ENCODE data around the gene ZFYVE1. TPM values are rescaled to one million over a fixed set of nuclear protein-coding genes. Genes with fewer than 3 reads are reported as not detected.
"Not testable (repeated sequence)": the region's sequence is repeated elsewhere in the genome, so short reads cannot be mapped to it uniquely, and the experiment has no call there.

Gene ZFYVE1
- total RNA-seq, 4 donors from 2014 or later = 9.7 to 17.6 (median 14.0) TPM

DNA sequence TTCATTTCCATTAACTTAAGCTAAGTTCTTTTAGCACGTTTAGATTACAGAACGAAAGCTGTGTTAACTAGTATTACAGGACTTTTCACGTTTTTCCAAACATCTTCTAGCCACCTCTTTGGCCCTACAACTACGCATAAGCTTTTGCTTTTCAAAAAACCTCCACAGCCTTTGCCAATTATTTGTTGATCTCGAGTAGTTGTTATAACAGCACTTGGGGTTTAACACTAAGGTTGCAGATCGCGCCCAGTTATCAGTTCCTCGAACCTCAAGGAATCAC, 31.0 kb upstream of the ZFYVE1 start:
- H3K36me3 ChIP-seq = peaks cover 0 to 8% (median 0%) of the 10 kb centered on the region in 3 donors
- intact Hi-C loops (cut with DNase I) = no loop called here
- no peaks in the 10 kb centered on the region for H3K9me3 ChIP-seq
- peak overlapping the region; percentile 83 to 97 (median 95) for H3K27ac ChIP-seq
- WGBS, 2 donors = 4 to 5% methylated on average over 8 of the region's 8 CpGs
- no peak for DNase-seq
- H3K27me3 ChIP-seq = no peaks in the 10 kb centered on the region
- H3K4me3 ChIP-seq = peak overlapping the region; percentile 49 to 96 (median 90)
- no peak for TF ChIP-seq POLR2A (IDR thresholded peaks at IDR 0.05)
- TF ChIP-seq, protein P1, sequence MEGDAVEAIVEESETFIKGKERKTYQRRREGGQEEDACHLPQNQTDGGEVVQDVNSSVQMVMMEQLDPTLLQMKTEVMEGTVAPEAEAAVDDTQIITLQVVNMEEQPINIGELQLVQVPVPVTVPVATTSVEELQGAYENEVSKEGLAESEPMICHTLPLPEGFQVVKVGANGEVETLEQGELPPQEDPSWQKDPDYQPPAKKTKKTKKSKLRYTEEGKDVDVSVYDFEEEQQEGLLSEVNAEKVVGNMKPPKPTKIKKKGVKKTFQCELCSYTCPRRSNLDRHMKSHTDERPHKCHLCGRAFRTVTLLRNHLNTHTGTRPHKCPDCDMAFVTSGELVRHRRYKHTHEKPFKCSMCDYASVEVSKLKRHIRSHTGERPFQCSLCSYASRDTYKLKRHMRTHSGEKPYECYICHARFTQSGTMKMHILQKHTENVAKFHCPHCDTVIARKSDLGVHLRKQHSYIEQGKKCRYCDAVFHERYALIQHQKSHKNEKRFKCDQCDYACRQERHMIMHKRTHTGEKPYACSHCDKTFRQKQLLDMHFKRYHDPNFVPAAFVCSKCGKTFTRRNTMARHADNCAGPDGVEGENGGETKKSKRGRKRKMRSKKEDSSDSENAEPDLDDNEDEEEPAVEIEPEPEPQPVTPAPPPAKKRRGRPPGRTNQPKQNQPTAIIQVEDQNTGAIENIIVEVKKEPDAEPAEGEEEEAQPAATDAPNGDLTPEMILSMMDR (IDR thresholded peaks at IDR 0.05) = no peak
- H3K4me1 ChIP-seq = peaks cover 14 to 47% (median 31%) of the 10 kb centered on the region in 3 donors

DNA sequence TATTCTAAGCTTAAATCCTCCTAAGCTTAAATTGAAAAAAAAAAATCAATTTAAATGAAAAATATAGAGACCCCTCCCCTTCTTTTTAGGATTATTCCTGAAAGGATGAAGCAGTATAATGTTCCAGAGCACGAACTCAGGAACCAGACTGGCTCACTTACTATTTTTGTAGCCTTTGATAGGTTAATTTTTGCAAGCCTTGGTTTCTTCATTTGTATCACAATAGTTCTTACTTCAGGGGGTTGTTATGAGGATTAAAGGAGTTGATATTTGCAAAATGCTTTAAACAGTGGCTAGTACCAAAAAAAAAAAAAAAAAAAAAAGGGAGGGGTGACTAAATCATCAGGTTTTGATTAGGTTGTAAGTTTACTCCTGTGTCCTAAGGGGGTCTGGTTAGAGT, 28.3 kb upstream of the ZFYVE1 start:
- peaks cover 8 to 21% (median 14%) of the 10 kb centered on the region in 3 donors for H3K4me1 ChIP-seq
- 91 to 100% methylated on average over 1 of the region's 1 CpG for WGBS, 2 donors
- DNase-seq = no peak
- TF ChIP-seq POLR2A (IDR thresholded peaks at IDR 0.05) = no peak
- TF ChIP-seq, protein P1 (IDR thresholded peaks at IDR 0.05) = no peak
- no peaks in the 10 kb centered on the region for H3K27me3 ChIP-seq
- H3K4me3 ChIP-seq = no peak overlapping the region
- H3K27ac ChIP-seq = no peak overlapping the region
- intact Hi-C loops (cut with DNase I) = no loop called here
- no peaks in the 10 kb centered on the region for H3K9me3 ChIP-seq
- H3K36me3 ChIP-seq = no peaks in the 10 kb centered on the region

DNA sequence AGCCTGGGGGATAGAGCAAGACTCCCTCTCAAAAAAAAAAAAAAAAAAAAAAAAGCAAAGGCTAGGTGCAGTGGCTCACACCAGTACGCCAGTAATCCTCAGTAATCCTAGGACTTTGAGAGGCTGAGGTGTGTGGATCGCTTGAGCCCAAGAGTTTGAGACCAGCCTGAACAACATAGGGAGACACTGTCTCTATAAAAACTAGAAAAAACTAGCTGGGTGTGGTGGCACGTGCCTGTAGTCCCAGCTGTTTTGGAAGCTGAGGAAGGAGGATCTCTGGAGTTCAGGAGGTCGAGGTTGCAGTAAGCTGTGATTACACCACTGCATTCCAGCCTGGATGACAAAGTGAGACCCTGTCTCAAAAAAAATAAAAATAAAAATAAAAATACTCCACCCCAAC, 22.5 kb upstream of the ZFYVE1 start:
- Histone ChIP-seq H3K9me3 (no peaks in the 10 kb centered on the region), H3K36me3 (no peaks in the 10 kb centered on the region), H3K4me3 (no peak overlapping the region), H3K27me3 (no peaks in the 10 kb centered on the region), H3K4me1 (no peaks in the 10 kb centered on the region), H3K27ac (no peak overlapping the region)
- WGBS, 2 donors = 43 to 50% methylated on average over 4 of the region's 4 CpGs
- intact Hi-C loops (cut with DNase I) = no loop called here
- TF ChIP-seq, protein P1 (IDR thresholded peaks at IDR 0.05) = no peak
- TF ChIP-seq POLR2A (IDR thresholded peaks at IDR 0.05) = no peak
- DNase-seq = no peak

DNA sequence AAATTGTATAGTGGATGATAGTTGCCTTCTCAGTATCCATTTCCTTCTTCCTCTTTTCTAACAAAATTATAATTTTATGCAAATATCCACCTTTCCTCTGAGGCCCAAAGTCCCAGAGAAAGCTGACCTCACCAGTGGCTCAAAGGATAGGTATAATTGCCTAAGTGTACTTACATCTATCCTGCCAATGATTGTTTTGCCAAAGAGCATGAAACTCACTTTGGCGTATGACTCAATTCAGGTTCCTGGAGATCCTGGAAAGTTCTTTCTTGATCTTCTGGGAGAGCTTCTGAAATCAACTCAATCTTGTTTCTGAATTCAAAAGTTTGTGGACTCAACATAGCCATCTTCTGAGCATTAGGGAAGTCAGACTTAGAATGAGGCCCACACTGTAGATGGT, 20.9 kb upstream of the ZFYVE1 start:
- Histone ChIP-seq H3K4me3 (no peak overlapping the region), H3K27ac (peak overlapping the region in 1 of 4 donors; percentile 20), H3K36me3 (no peaks in the 10 kb centered on the region), H3K9me3 (no peaks in the 10 kb centered on the region), H3K4me1 (no peaks in the 10 kb centered on the region), H3K27me3 (no peaks in the 10 kb centered on the region)
- 69 to 80% methylated on average over 1 of the region's 1 CpG for WGBS, 2 donors
- DNase-seq = no peak
- intact Hi-C loops (cut with DNase I) = no loop called here
- TF ChIP-seq, protein P1 (IDR thresholded peaks at IDR 0.05) = no peak
- TF ChIP-seq POLR2A (IDR thresholded peaks at IDR 0.05) = no peak

DNA sequence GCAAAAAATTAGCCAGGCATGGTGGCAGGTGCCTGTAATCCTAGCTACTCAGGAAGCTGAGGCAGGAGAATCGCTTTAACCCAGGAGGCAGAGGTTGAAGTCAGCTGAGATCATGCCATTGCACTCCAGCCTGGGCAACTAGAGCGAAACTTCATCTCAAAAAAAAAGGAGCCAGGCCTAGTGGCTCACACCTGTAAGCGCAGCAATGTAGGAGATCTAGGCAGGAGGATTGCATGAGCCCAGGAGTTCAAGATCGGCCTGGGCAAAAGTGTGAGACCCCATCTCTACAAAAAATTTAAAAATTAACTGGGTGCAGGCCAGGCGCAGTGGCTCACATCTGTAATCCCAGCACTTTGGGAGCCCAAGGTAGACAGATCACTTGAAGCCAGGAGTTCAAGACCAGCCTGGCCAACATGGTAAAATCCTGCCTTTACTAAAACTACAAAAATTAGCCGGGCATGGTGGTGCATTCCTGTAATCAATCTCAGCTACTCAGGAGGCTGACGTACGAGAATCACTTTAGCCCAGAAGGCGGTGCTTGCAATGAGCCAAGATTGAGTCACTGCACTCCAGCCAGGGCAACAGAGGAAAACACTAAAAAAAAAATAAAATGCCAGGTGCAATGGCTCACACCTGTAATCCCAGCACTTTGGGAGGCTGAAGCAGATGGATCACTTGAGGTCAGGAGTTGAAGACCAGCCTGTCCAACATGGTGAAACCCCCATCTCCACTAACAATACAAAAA, 10.0 kb upstream of the ZFYVE1 start:
- intact Hi-C loops (cut with DNase I); H3K4me3 ChIP-seq; H3K4me1 ChIP-seq; H3K9me3 ChIP-seq; H3K27me3 ChIP-seq; H3K27ac ChIP-seq; DNase-seq; H3K36me3 ChIP-seq: not testable (repeated sequence)
- WGBS, 2 donors = 76 to 79% methylated on average over 9 of the region's 9 CpGs

DNA sequence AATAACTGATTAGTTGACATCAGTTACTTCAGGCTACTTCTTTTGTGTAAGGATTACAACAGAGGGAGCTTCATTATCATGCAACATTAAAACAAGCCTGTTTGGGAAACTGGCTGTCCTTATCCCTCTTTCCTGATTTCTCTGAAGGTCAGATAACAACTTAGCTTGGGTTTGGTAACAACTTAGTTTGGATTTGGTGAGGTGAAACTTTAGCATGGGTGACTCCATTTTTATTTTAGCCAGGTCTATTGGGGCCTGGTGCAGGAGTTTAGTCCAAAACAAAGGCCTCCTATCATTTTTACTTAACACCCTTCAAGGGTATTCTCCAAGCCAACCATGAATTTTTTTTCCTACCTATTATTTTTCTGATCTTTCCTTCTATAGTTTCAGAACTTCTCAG, 1.1 kb upstream of the ZFYVE1 start:
- Histone ChIP-seq H3K36me3 (peaks cover 6 to 14% (median 9%) of the 10 kb centered on the region in 3 donors), H3K4me3 (no peak overlapping the region), H3K27me3 (no peaks in the 10 kb centered on the region), H3K4me1 (peaks cover 0 to 36% (median 12%) of the 10 kb centered on the region in 3 donors), H3K27ac (no peak overlapping the region), H3K9me3 (no peaks in the 10 kb centered on the region)
- intact Hi-C loops (cut with DNase I) = no loop called here
- TF ChIP-seq, protein P1 (IDR thresholded peaks at IDR 0.05) = no peak
- no peak for TF ChIP-seq POLR2A (IDR thresholded peaks at IDR 0.05)
- DNase-seq = no peak
